ENCODE results near the gene POT1.
"Not testable (repeated sequence)": the region's sequence is repeated elsewhere in the genome, so short reads cannot be mapped to it uniquely, and the experiment has no call there.

The POT1 gene

DNA sequence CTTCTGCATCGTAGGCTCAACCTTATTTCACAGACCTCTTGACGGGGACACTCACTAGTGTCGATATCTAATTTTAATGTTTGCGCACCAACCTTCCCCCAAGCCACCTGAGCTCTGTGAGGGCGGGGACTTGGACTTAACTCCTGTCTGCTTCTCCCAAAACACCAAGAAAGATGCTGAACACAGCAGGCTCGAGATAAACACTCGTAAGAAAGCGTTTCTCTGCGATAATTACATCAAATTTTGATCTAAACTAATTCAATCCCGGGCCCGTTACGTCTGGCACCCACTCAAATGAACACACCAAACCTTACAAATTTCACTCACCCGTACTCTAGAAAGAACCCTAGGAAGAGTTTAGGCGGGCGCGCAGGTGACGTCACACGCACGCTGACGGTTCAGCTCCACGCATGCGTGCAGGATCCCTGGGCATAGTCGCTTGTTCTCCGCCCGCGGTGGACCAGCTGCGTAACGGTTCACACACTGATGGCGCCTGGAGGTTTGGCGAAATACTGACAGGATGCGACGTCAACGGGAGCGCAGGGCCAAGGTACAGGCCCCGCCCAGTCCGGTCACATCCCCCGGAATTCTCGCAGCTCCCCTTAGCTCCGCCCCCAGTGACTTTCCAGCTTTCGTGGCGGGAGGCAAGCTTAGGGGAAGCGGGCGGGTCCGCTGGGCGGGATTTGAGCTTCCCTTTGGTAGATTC lies at the start of gene POT1:
POT1 (minus strand) TSS at position 359 of the 706 bp plus-strand sequence. CDS start 32,652 bp downstream, outside the sequence.
- peak; percentile 63 to 98 for DNase-seq (ENCODE audit: low read depth in 1 of 2, low spot score in 1 of 2)
- in situ Hi-C loops (cut with HindIII; ENCODE audit: low pct_unique_long_range_greater_than_20kb, low sequenced_read_pairs): no loop called here
- TF ChIP-seq JUND (IDR thresholded peaks at IDR 0.05; ENCODE audit: low read depth): no peak

- in situ Hi-C loops (cut with HindIII; ENCODE audit: low pct_unique_long_range_greater_than_20kb, low sequenced_read_pairs); DNase-seq (ENCODE audit: low read depth in 1 of 2, low spot score in 1 of 2): not testable (repeated sequence)
Observed at GRCh38 chr7:124975131-124975530, 45.5 kb upstream of the POT1 start.

DNA sequence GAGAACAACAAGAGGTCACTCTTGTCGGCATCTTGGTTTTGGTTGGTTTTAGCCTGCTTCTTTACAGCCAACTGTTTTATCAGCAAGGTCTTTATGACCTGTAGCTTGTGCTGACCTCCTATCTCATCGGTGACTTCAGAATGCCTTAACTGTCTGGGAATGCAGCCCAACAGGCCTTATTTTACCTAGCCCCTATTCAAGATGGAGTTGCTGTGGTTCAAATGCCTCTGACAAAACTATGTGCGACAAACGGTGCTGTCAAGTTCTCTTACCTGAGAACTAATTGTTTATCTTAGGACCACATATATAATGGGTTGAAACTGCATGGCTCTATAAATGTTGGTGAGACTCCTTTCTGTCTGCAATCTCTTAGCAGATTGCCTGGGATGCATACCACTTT lies 35.9 kb upstream of the POT1 start:
- in situ Hi-C loops (cut with HindIII; ENCODE audit: low pct_unique_long_range_greater_than_20kb, low sequenced_read_pairs): no loop called here
- no peak for TF ChIP-seq JUND (IDR thresholded peaks at IDR 0.05; ENCODE audit: low read depth)
- no peak for DNase-seq (ENCODE audit: low read depth in 1 of 2, low spot score in 1 of 2)

GRCh38 chr7:124959676-124960075 lies 30.1 kb upstream of the POT1 start:
- no peak for TF ChIP-seq JUND (IDR thresholded peaks at IDR 0.05; ENCODE audit: low read depth)
- in situ Hi-C loops (cut with HindIII; ENCODE audit: low pct_unique_long_range_greater_than_20kb, low sequenced_read_pairs): no loop called here
- DNase-seq (ENCODE audit: low read depth in 1 of 2, low spot score in 1 of 2): no peak

DNA sequence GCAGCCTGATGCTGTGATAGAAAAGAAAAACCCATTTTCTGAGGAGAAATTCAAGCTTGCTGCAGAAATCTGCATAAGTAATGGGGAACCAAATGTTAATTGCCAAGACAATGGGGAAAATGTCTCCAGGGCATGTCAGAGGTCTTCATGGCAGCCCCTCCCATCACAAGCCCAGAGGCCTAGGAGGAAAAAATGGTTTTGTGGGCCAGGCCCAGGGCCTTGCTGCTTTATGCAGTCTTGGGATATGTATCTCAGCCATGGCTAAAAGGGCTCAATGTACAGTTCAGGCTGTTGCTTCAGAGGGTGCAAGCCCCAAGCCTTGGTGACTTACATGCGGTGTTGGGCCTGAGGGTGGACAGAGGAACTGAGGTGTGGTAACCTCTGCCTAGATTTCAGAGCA lies 28.3 kb upstream of the POT1 start:
- in situ Hi-C loops (cut with HindIII; ENCODE audit: low pct_unique_long_range_greater_than_20kb, low sequenced_read_pairs); DNase-seq (ENCODE audit: low read depth in 1 of 2, low spot score in 1 of 2): not testable (repeated sequence)

DNA sequence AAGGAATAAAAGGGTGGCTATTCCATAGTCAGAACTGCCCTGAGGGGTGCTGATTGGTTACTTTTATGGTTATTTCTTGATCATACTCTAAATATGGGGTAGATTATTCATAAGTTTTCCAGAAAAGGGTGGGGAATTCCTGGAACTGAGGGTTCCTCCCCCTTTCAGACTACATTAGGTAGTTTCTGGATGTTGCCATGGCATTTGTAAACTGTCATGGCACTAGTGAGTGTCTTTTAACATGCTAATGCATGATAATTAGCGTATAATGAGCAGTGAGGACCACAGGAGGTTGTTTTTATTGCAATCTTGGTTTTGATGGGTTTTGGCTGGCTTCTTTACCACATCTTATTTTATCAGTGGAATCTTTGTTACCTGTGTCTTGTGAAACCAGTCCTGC lies 26.5 kb upstream of the POT1 start:
- in situ Hi-C loops (cut with HindIII; ENCODE audit: low pct_unique_long_range_greater_than_20kb, low sequenced_read_pairs): no loop called here
- TF ChIP-seq JUND (IDR thresholded peaks at IDR 0.05; ENCODE audit: low read depth): no peak
- no peak for DNase-seq (ENCODE audit: low read depth in 1 of 2, low spot score in 1 of 2)

DNA sequence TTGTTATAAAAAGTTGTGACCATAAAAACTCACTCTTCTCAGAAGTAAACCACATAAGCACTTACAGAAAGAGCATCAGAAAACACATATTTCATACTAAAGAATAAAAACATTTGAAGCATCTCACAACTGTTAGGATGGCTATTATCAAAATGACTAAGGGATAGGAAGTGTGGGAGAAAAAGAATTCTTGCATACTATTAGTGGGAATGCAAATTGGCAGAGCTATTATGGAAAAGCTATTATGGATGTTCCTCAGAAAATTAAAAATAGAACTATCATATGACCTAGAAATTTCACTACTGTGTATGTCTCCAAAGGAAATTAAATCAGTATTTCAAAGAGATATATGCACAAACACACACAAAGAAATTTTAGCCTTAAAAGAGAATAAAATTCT lies 25.2 kb upstream of the POT1 start:
- no peak for DNase-seq (ENCODE audit: low read depth in 1 of 2, low spot score in 1 of 2)
- TF ChIP-seq JUND (IDR thresholded peaks at IDR 0.05; ENCODE audit: low read depth): no peak
- in situ Hi-C loops (cut with HindIII; ENCODE audit: low pct_unique_long_range_greater_than_20kb, low sequenced_read_pairs): no loop called here

GRCh38 chr7:124945680-124946079 lies 16.1 kb upstream of the POT1 start:
- in situ Hi-C loops (cut with HindIII; ENCODE audit: low pct_unique_long_range_greater_than_20kb, low sequenced_read_pairs): no loop called here
- no peak for DNase-seq (ENCODE audit: low read depth in 1 of 2, low spot score in 1 of 2)
- TF ChIP-seq JUND (IDR thresholded peaks at IDR 0.05; ENCODE audit: low read depth): no peak

DNA sequence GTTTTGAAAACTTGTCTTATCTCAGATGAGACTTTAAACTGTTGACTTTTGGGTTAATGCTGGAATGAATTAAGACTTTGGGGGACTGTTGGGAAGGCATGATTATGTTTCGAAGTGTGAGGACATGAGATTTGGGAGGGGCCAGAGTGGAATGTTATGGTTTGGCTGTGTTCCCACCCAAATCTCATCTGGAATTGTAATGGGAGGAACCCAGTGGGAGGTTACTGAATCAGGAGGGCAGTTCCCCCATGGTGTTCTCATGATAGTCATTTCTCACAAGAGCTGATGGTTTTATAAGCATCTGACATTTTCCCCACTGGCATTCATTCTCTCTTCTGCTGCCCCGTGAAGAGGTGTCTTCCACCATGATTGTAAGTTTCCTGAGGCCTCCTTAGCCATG lies 13.8 kb upstream of the POT1 start:
- no peak for TF ChIP-seq JUND (IDR thresholded peaks at IDR 0.05; ENCODE audit: low read depth)
- no peak for DNase-seq (ENCODE audit: low read depth in 1 of 2, low spot score in 1 of 2)
- in situ Hi-C loops (cut with HindIII; ENCODE audit: low pct_unique_long_range_greater_than_20kb, low sequenced_read_pairs): no loop called here

GRCh38 chr7:124942399-124942798 lies 12.8 kb upstream of the POT1 start:
- no peak for DNase-seq (ENCODE audit: low read depth in 1 of 2, low spot score in 1 of 2)
- in situ Hi-C loops (cut with HindIII; ENCODE audit: low pct_unique_long_range_greater_than_20kb, low sequenced_read_pairs): no loop called here

DNA sequence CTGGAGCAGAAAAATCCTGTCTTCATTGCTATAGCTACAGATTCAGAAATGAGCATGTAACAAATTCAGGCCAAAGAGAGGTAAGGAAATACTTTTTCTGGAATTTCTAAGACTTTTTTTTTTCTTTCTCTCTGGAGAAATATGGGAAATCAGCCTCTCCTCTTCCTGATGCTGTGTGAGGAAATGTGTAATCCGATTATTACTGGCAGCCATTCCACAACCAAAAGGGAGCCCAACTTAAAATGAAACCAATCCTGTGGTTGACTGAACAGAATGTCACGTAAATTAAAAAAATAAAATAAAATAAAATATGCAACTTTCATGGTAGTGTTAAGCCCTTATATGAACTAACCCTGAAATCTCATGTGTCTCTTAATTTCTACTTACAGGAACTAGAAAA lies 10.7 kb upstream of the POT1 start:
- no peak for TF ChIP-seq JUND (IDR thresholded peaks at IDR 0.05; ENCODE audit: low read depth)
- in situ Hi-C loops (cut with HindIII; ENCODE audit: low pct_unique_long_range_greater_than_20kb, low sequenced_read_pairs): no loop called here
- no peak for DNase-seq (ENCODE audit: low read depth in 1 of 2, low spot score in 1 of 2)

More at GRCh38 chr7:124942399-124942798, 12.8 kb upstream of the POT1 start:
- no peak for TF ChIP-seq JUND (IDR thresholded peaks at IDR 0.05; ENCODE audit: low read depth)

GRCh38 chr7:124938128-124938527 lies 8.5 kb upstream of the POT1 start:
- no peak for TF ChIP-seq JUND (IDR thresholded peaks at IDR 0.05; ENCODE audit: low read depth)

DNA sequence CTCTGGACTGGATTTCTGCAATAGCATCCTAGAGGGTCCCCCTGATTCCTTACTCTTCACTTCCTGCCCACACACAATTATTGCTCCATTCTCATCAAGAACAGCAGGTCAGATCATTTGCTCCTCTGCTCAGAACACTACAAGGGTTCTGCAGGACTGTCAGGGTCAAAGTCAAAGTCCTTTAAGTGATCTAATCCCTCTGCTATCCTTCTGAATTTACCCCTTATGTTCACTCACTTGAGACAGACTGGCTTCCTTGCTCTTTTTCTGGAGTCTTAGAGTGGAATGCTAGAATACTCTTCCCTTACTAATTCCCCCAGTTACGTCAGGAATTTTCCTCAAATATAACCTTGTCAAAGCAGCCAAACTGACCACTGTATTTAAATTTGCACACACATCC lies 7.5 kb upstream of the POT1 start:
- DNase-seq (ENCODE audit: low read depth in 1 of 2, low spot score in 1 of 2): no peak
- no peak for TF ChIP-seq JUND (IDR thresholded peaks at IDR 0.05; ENCODE audit: low read depth)
- in situ Hi-C loops (cut with HindIII; ENCODE audit: low pct_unique_long_range_greater_than_20kb, low sequenced_read_pairs): no loop called here

More at GRCh38 chr7:124938128-124938527, 8.5 kb upstream of the POT1 start:
- in situ Hi-C loops (cut with HindIII; ENCODE audit: low pct_unique_long_range_greater_than_20kb, low sequenced_read_pairs): no loop called here
- DNase-seq (ENCODE audit: low read depth in 1 of 2, low spot score in 1 of 2): no peak

- TF ChIP-seq JUND (IDR thresholded peaks at IDR 0.05; ENCODE audit: low read depth): no peak
- in situ Hi-C loops (cut with HindIII; ENCODE audit: low pct_unique_long_range_greater_than_20kb, low sequenced_read_pairs): no loop called here
- DNase-seq (ENCODE audit: low read depth in 1 of 2, low spot score in 1 of 2): no peak
Observed at GRCh38 chr7:124934841-124935240, 5.2 kb upstream of the POT1 start.

Measured in T47D (cell line).